LHCN-M2 (cell line): ENCODE data around the gene CRACR2A. TPM values are rescaled to one million over a fixed set of nuclear protein-coding genes. Genes with fewer than 3 reads are reported as not detected.

Experiments used
- DNase-seq: peaks from one replicate; pipeline ENCODE4 v3.0.0-alpha.2; 2012; ENCODE audit warnings: low read depth
- total RNA-seq: library from RNA; depleted of rRNA; stranded (reverse); fragments of >200 nt; gene quantifications from 2 replicates; pipeline ENCODE4 v1.2.3, GENCODE V29; 2014

The CRACR2A gene
- total RNA-seq, 1 experiment from 2014 or later, result 7.0 TPM

- peak; percentile 63 for DNase-seq
These were observed 130.7 kb downstream of the CRACR2A start for GRCh38 chr12:3622021-3622821.

DNA sequence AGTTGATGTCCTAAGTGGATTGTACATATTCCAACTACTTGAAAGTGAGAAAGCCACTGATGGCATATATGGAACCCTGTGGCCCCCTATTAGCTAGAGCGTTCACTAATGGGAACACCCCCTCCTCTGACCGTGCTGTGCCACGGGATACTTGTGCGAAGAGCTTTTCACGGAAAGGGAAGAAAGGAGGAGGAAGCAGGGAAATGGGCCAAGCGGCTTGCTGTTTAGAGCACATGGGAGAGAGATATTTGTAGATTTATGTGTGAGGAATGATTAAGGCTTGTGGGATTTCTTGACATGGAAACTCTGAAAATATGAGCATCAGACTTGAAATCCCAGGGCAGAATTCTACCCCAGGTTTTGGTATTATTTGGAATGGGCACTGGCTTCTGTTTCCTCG is 132.1 kb downstream of the CRACR2A start:
- DNase-seq, result no peak

- no peak for DNase-seq
These were observed 135.3 kb downstream of the CRACR2A start for GRCh38 chr12:3617565-3617964.

GRCh38 chr12:3615862-3616261 is 137.0 kb downstream of the CRACR2A start:
- no peak for DNase-seq

- no peak for DNase-seq
These were observed 138.0 kb downstream of the CRACR2A start for GRCh38 chr12:3614806-3615466.

GRCh38 chr12:3613641-3614395 is 139.1 kb downstream of the CRACR2A start:
- no peak for DNase-seq

- no peak for DNase-seq
These were observed 140.8 kb downstream of the CRACR2A start for GRCh38 chr12:3611860-3612703.

DNA sequence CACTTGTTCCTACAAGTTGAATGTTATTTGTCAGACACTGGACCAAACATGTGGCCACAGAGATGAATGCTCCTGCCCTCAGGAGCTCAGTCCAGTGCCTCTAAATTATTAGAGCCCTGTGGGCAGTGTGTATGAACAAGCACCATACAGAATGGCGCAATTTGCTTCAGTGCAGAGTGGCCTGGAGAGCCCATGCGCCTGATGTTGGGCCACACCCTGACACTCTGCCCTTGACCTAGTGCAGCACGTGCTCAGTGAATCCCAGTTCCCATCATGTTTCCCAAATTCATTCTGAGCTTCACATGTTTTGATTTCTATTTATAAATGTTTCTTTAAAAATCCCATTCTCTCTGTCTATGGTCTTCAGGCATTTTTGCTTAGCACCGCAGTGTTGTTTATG is 145.1 kb downstream of the CRACR2A start:
- no peak for DNase-seq

- no peak for DNase-seq
These were observed 145.7 kb downstream of the CRACR2A start for GRCh38 chr12:3607039-3607720.

GRCh38 chr12:3606128-3606527 is 146.8 kb downstream of the CRACR2A start:
- DNase-seq, result no peak

DNA sequence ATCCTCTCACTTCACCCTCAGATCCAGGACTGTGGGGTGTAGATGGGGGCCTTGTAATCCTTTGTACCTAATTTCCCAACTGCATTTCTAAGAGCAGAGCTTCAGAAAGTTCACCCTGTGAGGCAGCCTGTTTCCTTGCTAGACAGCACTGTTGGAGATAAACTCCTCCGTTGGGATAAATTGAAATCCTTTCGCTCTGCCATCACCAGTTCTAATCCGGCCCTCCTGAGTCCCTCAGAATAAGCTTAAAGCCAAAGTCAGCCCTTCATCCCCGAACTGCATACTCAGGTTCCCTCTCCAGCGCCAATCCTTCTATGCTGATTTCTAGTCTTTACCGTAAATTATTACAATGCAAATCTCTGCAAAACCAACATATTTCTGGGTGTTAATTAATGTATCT is 147.2 kb downstream of the CRACR2A start:
- no peak for DNase-seq

GRCh38 chr12:3604748-3605586 is 147.9 kb downstream of the CRACR2A start:
- no peak for DNase-seq

DNA sequence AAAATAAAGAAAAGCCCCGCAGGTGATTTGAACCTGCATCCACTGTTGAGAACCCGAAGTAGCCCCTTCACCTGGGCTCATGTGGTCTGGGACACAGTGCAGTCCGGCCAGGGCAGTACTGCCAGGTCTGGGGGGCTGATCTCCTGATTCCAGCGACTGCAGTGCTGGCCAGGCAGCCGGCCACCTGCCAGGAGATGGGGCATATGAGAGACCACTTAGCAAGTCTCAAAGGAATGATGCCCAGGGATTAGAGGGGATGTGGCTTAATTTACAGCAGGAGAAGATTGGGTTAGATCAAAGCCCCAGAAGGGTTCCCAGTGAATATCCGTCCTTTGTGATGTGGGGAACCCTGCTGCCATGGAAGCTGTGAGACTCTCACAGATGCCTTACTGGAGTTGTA is 148.6 kb downstream of the CRACR2A start:
- DNase-seq, result no peak

GRCh38 chr12:3603576-3603975 is 149.3 kb downstream of the CRACR2A start:
- DNase-seq, result no peak

DNA sequence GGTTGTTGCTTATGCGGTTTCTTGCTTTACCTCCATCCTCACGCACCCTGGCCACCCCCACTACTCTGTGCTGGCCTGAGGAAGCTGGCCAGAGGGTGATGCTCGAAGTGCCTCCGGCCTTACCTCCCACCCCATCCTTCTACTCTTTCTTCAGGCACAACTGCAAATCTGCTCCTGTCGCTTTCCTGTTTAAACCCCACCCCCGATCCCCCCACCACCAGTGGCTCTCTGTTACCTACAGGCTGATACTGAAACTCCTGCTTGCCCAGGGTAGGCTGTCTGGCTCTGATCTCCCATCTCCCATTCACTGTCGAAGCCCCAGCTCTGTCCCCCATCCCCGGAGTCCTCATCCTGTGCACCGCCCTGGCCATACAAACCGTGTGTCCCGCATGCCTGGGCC is 150.4 kb downstream of the CRACR2A start:
- no peak for DNase-seq

GRCh38 chr12:3601461-3602150 is 151.3 kb downstream of the CRACR2A start:
- DNase-seq, result no peak

DNA sequence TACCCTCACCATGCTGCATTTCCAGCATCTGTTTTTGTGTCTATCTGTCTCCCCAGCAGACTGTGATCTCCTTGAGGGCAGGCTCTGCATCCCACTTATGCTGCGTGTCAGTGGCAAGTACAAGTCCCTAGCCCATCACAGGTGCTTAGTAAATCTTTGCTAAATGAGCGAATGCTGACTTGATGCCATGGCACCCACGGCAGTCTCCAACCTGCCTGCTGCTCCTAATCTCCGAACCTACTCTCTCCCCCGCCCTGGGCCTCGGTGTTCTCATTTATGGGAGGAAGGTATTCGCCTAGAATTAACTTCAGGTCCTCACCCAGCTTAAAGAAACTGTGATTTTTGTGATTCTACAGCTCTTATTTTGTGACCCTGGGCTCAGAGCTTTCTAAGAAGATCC is 152.0 kb downstream of the CRACR2A start:
- DNase-seq, result no peak

DNA sequence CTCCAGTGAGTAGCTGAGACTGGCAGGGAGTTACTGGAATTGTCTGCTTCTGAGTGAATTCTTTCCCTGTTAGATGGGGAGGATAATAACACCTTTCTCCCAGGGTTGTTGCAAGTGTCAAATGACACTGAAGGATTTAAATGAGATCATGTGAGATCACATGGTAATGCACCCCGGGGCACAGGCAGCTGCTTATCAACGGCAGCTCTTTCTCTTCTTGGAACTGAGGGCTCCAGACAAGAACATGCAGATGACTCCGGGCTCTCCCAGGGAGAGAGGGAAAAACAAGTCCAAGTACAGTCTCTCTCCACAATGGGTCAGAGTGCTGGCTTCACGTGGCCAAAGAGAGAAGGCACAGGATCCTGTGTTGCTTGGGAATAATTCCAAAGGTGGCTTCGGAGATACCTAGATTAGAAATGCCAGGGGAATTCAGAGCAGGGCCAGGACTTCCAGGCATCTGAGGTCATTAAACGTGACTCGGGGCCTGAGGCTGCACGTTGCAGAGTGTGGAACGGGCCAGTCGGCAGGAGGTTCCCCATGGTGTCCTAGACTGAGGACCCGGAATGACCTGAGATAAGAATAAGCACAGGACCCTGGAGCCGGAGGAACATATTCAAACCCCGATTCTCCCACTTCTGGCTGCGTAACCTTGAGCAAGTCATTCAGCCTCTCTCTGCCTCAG is 152.7 kb downstream of the CRACR2A start:
- peak; percentile 10 for DNase-seq
